ENCODE results near the gene CLDN17.

Gene CLDN17

DNA sequence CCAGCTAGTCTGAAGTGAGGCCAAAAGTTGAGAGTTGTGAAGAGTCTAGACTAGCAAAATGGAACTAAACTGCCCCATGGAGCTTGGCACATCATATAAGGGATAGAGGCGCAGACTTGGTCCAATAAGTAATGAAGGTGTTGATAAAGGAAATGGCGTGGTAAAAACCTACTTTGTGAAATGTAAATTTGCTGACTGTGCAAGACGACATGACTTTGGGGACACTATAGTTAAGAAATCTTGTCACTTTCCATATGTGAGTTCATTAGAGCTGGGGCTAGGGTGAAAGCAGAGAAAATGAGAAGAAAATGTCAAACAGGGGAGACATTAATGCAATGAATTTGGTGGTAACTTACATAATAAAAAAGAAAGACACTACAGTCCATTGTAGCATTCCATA lies 50.1 kb downstream of the CLDN17 start:
- no peak for DNase-seq

All from activated CD4-positive, alpha-beta T cell treated with anti-CD3 and anti-CD28 coated beads, Interleukin-2, amount 50 U/mL, for 1 hour (primary cell).